HG02571 (cell line): ENCODE measurements around the gene PMS1.
"Not testable (repeated sequence)": the region's sequence is repeated elsewhere in the genome, so short reads cannot be mapped to it uniquely, and the experiment has no call there.

Source experiments
- ATAC-seq: cut with Tn5 transposase; IDR thresholded peaks from one replicate; pipeline ENCODE4 v1.9.1; 2021; ENCODE audit warnings: mild to moderate bottlenecking, moderate library complexity; ENCODE audit not compliant: unreplicated experiment

PMS1 gene

GRCh38 chr2:189860161-189860560 is 75.9 kb downstream of the PMS1 start:
- ATAC-seq: no peak

GRCh38 chr2:189862751-189863150 is 78.5 kb downstream of the PMS1 start:
- ATAC-seq: no peak

- ATAC-seq: no peak
Observed at GRCh38 chr2:189865826-189866225, 81.6 kb downstream of the PMS1 start.

- no peak for ATAC-seq
Observed at GRCh38 chr2:189866296-189866695, 82.0 kb downstream of the PMS1 start.

- ATAC-seq: no peak
Observed at GRCh38 chr2:189868896-189869295, 84.6 kb downstream of the PMS1 start.

GRCh38 chr2:189870381-189871085 is 86.3 kb downstream of the PMS1 start:
- no peak for ATAC-seq

- ATAC-seq: no peak
Observed at GRCh38 chr2:189873696-189874095, 89.4 kb downstream of the PMS1 start.

- no peak for ATAC-seq
Observed at GRCh38 chr2:189874586-189875320, 90.5 kb downstream of the PMS1 start.

- no peak for ATAC-seq
Observed at GRCh38 chr2:189876271-189876670, 92.0 kb downstream of the PMS1 start.

- no peak for ATAC-seq
Observed at GRCh38 chr2:189879716-189880081, 95.4 kb downstream of the PMS1 start.

- ATAC-seq: no peak
Observed at GRCh38 chr2:189880429-189880828, 96.2 kb downstream of the PMS1 start.

GRCh38 chr2:189880832-189881492 is 96.7 kb downstream of the PMS1 start:
- no peak for ATAC-seq

- no peak for ATAC-seq
Observed at GRCh38 chr2:189885368-189885767, 101.1 kb downstream of the PMS1 start.

GRCh38 chr2:189892546-189893294 is 108.5 kb downstream of the PMS1 start:
- ATAC-seq: not testable (repeated sequence)

GRCh38 chr2:189896809-189897208 is 112.6 kb downstream of the PMS1 start:
- ATAC-seq: no peak

- no peak for ATAC-seq
Observed at GRCh38 chr2:189899101-189899500, 114.9 kb downstream of the PMS1 start.

- ATAC-seq: no peak
Observed at GRCh38 chr2:189900726-189901125, 116.5 kb downstream of the PMS1 start.

GRCh38 chr2:189901664-189902063 is 117.4 kb downstream of the PMS1 start:
- no peak for ATAC-seq

GRCh38 chr2:189913821-189914220 is 129.6 kb downstream of the PMS1 start:
- no peak for ATAC-seq

GRCh38 chr2:189916651-189917050 is 132.4 kb downstream of the PMS1 start:
- ATAC-seq: no peak
